AG09319 (cell line): ENCODE measurements around the gene GALP.

Experiments used
- DNase-seq: peaks from one replicate; pipeline ENCODE4 v3.0.0-alpha.2; 2010; ENCODE audit warnings: low read depth; ENCODE audit errors: extremely low read depth
- TF ChIP-seq, protein P1 (sequence below): IDR thresholded peaks from 2 replicates; pipeline ENCODE4 v1.5.1; 2011; ENCODE audit warnings: low read depth, mild to moderate bottlenecking, inconsistent platforms, low read length, moderate library complexity

GALP gene

GRCh38 chr19:56158170-56158757 lies 17.5 kb upstream of the GALP start:
- TF ChIP-seq, protein P1, sequence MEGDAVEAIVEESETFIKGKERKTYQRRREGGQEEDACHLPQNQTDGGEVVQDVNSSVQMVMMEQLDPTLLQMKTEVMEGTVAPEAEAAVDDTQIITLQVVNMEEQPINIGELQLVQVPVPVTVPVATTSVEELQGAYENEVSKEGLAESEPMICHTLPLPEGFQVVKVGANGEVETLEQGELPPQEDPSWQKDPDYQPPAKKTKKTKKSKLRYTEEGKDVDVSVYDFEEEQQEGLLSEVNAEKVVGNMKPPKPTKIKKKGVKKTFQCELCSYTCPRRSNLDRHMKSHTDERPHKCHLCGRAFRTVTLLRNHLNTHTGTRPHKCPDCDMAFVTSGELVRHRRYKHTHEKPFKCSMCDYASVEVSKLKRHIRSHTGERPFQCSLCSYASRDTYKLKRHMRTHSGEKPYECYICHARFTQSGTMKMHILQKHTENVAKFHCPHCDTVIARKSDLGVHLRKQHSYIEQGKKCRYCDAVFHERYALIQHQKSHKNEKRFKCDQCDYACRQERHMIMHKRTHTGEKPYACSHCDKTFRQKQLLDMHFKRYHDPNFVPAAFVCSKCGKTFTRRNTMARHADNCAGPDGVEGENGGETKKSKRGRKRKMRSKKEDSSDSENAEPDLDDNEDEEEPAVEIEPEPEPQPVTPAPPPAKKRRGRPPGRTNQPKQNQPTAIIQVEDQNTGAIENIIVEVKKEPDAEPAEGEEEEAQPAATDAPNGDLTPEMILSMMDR = no peak
- no peak for DNase-seq

DNA sequence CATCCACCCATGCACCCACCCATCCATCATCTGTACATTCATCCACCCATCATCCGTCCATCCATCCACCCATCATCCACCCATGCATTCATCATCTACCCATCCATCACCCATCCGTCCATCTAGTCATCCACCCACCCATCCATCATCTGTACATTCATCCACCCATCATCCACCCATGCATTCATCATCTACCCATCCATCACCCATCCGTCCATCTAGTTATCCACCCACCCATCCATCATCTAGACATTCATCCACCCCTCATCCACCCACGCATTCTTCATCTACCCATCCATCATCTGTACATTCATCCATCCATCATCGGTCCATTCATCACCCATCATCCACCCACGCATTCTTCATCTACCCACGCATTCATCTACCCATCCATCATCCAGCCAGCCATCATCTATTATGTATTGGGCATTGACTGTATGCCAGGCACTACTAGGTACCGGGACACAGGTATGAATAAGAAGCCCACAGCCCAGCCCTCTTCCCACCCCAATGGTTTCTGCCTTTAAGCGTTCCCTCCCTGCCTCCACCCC lies 16.7 kb upstream of the GALP start:
- DNase-seq = no peak
- TF ChIP-seq, protein P1 = no peak

GRCh38 chr19:56159622-56160271 lies 16.1 kb upstream of the GALP start:
- no peak for DNase-seq
- TF ChIP-seq, protein P1 = no peak

GRCh38 chr19:56161534-56161933 lies 14.3 kb upstream of the GALP start:
- TF ChIP-seq, protein P1 = no peak
- DNase-seq = no peak

- no peak for DNase-seq
- TF ChIP-seq, protein P1 = no peak
These were observed 13.6 kb upstream of the GALP start for GRCh38 chr19:56162258-56162657.

DNA sequence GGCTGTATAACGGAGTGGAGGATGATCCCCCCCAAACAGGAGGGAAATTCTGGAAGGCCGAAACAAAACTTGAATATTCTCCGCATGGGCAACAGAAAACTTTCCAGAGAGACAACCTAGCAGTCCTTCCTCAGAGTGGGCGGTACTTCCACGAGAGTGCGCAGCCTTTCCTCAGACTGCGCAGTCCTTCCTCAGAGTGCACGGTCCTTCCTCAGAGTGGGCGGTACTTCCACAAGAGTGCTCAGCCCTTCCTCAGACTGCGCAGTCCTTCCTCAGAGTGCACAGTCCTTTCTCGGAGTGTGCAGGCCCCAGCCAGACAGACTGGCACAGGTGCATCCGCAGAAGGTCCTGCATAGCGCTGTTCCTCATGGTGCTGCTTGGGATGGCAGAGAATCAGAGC lies 12.7 kb upstream of the GALP start:
- no peak for DNase-seq
- TF ChIP-seq, protein P1 = no peak

DNA sequence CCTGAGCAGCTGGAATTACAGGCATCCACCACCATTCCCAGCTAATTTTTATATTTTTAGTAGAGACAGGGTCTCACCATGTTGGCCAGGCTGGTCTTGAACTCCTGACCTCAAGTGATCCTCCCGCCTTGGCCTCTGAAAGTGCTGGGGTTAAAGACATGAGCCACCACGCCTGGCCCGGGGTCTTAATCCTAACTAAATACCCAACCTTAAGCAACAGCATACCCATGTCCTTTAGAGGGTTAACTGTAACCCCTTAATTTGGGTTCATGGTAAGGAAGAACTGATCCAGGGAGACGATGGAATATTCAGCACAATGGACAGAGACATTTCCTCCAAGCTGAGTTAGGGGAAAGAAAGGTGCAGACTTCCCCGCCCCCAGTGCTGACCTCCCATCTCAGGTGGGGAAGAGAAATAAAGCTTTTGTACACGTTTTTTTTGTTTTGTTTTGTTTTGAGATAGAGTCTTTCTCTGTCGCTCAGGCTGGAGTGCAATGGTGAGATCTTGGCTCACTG lies 8.7 kb upstream of the GALP start:
- no peak for DNase-seq
- TF ChIP-seq, protein P1 = no peak
